Right lobe of liver (tissue), 4 donors: ENCODE results near the gene ASTL.

ENCODE experiments used
- CTCF ChIP-seq, 4 donors: fragments of 200-600 bp in 3 of 4; fragments of 450-650 bp in 1 of 4; IDR thresholded peaks; one replicate each; pipeline versions ENCODE4 v1.5.1 to v1.8.0; 2016 to 2022; ENCODE audit warnings: antibody characterized with exemption in 4 of 4, mild to moderate bottlenecking in 2 of 4
- POLR2A ChIP-seq: fragments of 450-650 bp; IDR thresholded peaks from one replicate; pipeline ENCODE4 v1.6.1; 2017; ENCODE audit warnings: antibody characterized with exemption, mild to moderate bottlenecking
- donor health status: DM: no; HTN: no; CAD: no.
- donor health status: DM: no; HTN: no; CAD: no.
- donor health status: DM: no; HTN: yes; CAD: no.

- TF ChIP-seq CTCF (IDR thresholded peaks at IDR 0.05) (no peak), POLR2A (no peak)
These were observed 14.2 kb upstream of the ASTL start for GRCh38 chr2:96152304-96153161.
